ENCODE data around the gene COL4A2.

The COL4A2 gene

DNA sequence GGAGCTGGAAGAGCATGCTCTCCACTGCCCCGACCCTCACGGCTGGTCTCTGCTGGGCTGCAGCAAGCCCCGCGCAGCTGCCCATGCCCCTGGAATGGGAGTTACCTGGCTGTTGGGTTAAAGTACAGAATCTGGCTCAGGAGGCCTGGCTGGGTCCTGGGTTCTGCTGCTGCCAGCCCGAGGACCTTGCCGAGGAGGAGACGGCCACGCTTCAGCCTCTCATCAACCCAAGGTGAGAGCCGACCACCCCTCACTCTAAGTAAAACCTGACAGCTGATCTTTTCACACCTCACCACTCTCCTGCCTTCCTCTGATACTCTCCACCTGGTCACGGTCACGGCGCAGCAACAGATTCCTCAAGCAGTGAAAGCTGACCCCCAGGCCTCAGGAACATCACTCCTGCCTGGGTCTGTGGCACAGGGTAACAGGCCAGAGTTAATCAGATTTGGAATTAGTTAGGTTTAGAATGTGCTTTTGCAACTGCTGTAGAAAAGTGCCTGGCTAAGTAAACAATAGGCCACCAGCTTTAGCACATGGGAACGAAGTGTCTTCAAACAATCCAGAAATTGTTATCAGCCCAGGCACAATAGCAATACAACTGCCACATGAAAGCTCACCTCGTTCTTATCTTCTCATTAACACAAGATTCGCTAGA is 233.9 kb downstream of the COL4A2 start:
- Mint-ChIP-seq H3K27ac (no peak overlapping the region), H3K27me3 (no peaks in the 10 kb centered on the region)
- DNase-seq: no peak

GRCh38 chr13:110541526-110541920 is 234.4 kb downstream of the COL4A2 start:
- Mint-ChIP-seq H3K36me3 (ENCODE audit: low read depth) (no peaks in the 10 kb centered on the region), H3K9me3 (no peaks in the 10 kb centered on the region), H3K4me3 (no peak overlapping the region), H3K4me1 (ENCODE audit: low read depth) (peaks cover 3% of the 10 kb centered on the region), H3K27ac (no peak overlapping the region), H3K27me3 (no peaks in the 10 kb centered on the region)
- no peak for DNase-seq

More for the DNA sequence above, 233.9 kb downstream of the COL4A2 start:
- no peaks in the 10 kb centered on the region for H3K9me3 Mint-ChIP-seq
- H3K4me3 Mint-ChIP-seq: no peak overlapping the region
- H3K4me1 Mint-ChIP-seq (ENCODE audit: low read depth): peaks cover 7% of the 10 kb centered on the region
- H3K36me3 Mint-ChIP-seq (ENCODE audit: low read depth): no peaks in the 10 kb centered on the region

- Mint-ChIP-seq H3K27me3 (no peaks in the 10 kb centered on the region), H3K36me3 (ENCODE audit: low read depth) (no peaks in the 10 kb centered on the region), H3K9me3 (no peaks in the 10 kb centered on the region), H3K4me1 (ENCODE audit: low read depth) (peaks cover 3% of the 10 kb centered on the region), H3K27ac (no peak overlapping the region), H3K4me3 (no peak overlapping the region)
- no peak for DNase-seq
Observed at GRCh38 chr13:110542169-110542796, 235.2 kb downstream of the COL4A2 start.

DNA sequence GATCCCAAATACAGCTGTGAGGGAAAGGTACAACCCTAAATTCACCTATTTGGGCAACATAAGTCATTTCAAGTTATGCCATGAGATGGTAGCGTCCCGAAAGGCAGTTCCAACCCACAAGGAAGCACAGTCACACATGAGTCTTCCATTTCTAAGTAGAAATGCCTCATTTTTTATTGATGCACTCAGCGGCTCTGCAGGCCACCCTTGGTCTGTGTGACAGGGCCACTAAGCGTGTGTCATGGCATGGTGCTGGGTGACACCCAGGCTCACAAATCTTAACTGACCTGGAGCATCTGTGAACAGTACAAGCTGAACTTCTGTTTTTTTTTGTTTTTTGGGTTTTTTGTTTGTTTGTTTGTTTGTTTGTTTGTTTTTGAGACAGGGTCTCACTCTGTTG is 239.3 kb downstream of the COL4A2 start:
- H3K27me3 Mint-ChIP-seq: no peaks in the 10 kb centered on the region
- no peaks in the 10 kb centered on the region for H3K4me1 Mint-ChIP-seq (ENCODE audit: low read depth)
- H3K4me3 Mint-ChIP-seq: no peak overlapping the region
- no peaks in the 10 kb centered on the region for H3K9me3 Mint-ChIP-seq
- H3K36me3 Mint-ChIP-seq (ENCODE audit: low read depth): no peaks in the 10 kb centered on the region
- DNase-seq: no peak
- no peak overlapping the region for H3K27ac Mint-ChIP-seq

DNA sequence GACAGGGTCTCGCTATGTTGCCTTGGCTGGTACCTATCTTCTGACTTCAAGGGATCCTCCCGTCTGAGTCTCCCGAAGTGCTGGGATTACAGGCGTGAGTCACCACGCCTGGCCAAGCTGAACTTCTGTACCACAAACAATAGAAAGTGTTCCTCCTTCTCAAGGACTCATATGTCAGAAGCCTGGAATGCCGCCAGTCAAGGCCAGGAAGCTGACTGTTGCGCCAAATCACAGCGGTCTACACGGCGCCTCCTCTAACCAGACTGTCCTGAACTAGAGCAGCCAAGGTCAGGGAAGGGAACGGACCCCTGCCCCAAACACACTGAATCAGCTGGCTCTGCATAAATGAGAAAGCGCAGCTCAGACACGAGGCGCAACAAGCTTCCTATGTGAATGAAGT is 239.8 kb downstream of the COL4A2 start:
- Mint-ChIP-seq H3K36me3 (ENCODE audit: low read depth) (no peaks in the 10 kb centered on the region), H3K4me1 (ENCODE audit: low read depth) (no peaks in the 10 kb centered on the region), H3K9me3 (no peaks in the 10 kb centered on the region), H3K27me3 (no peaks in the 10 kb centered on the region), H3K27ac (no peak overlapping the region), H3K4me3 (no peak overlapping the region)
- no peak for DNase-seq

DNA sequence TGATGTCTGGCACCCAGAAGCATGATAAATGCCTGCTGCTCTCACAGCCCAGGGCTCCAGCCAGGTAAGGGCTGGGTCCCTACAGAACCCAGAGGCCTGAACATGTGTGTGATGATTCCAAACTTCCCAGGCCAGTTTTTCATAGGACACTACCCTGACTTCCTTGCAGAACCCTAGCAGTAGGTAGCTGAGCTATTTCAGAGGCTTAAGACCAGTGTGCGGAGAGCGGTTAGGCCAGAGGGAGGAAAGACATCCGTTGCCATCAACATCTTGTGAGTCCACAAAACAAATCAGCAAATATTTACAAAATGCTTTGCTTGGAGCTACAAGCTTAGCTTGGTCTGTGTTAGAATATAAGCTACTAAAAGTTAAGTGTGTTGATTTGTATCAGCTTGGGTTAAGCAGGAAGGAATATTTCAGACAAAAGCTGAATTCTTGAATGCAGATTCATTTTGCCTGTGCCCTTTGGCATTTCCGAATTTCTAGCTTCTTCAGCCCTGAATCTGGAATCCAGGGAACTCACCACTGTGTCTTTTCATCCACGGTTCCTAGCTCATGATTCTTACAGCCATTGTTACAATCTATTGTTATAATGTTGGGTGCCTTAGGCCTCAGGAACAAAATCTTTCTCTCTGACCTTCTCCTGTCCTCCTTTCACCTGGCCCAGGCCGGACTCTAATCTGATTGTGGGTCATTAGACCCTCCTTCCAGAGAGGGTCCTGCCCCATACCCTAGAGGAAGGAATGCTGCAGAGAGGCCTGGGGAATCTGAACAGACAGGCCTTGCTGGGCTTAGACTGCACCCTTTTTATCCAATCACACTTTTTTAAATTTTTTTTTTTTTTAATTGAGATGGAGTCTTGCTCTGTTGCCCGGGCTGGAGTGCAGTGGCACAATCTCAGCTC is 242.1 kb downstream of the COL4A2 start:
- no peak for DNase-seq
- Mint-ChIP-seq H3K9me3 (no peaks in the 10 kb centered on the region), H3K4me3 (no peak overlapping the region), H3K4me1 (ENCODE audit: low read depth) (no peaks in the 10 kb centered on the region), H3K27ac (no peak overlapping the region), H3K27me3 (no peaks in the 10 kb centered on the region), H3K36me3 (ENCODE audit: low read depth) (no peaks in the 10 kb centered on the region)

DNA sequence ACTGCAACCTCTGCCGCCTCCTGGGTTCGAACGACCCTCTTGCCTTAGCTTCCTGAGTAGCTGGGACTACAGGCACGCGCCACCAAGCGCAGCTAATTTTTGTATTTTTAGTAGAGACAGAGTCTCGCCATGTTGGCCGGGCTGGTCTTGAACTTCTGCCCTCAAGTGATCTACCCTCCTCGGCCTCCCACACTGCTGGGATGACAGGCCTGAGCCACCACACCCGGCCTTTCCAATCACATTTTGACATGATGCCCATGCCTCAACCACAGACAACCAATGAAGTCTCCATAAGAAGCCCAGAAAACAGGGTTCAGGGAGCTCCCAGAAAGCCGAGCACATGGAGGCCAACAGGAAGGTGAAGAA is 242.7 kb downstream of the COL4A2 start:
- no peaks in the 10 kb centered on the region for H3K27me3 Mint-ChIP-seq
- DNase-seq: no peak
- no peaks in the 10 kb centered on the region for H3K36me3 Mint-ChIP-seq (ENCODE audit: low read depth)
- no peaks in the 10 kb centered on the region for H3K4me1 Mint-ChIP-seq (ENCODE audit: low read depth)
- H3K4me3 Mint-ChIP-seq: no peak overlapping the region
- H3K9me3 Mint-ChIP-seq: no peaks in the 10 kb centered on the region
- H3K27ac Mint-ChIP-seq: no peak overlapping the region

DNA sequence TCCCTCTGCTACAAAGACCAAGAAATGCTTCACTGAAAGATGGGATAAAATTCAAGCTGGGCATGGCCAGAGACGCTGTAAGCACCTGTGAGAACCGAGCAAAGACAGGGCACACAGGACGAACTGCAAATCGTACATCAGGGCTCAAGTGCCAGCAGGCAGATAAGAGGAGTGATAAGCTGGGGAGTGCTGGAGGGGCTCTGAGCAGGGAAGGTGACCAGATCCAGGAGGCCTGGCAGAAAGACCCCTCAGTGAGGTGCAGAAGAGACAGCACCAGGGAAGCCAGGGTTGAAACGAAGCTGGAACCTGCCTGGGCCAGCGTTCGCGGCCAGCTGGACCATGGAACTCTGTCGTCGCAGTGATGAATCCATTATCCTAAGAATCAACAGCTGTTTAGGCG is 244.2 kb downstream of the COL4A2 start:
- DNase-seq: no peak
- Mint-ChIP-seq H3K36me3 (ENCODE audit: low read depth) (no peaks in the 10 kb centered on the region), H3K27ac (no peak overlapping the region), H3K27me3 (no peaks in the 10 kb centered on the region), H3K4me1 (ENCODE audit: low read depth) (no peaks in the 10 kb centered on the region), H3K9me3 (no peaks in the 10 kb centered on the region), H3K4me3 (no peak overlapping the region)

GRCh38 chr13:110552767-110553166 is 245.7 kb downstream of the COL4A2 start:
- Mint-ChIP-seq H3K4me1 (ENCODE audit: low read depth) (no peaks in the 10 kb centered on the region), H3K36me3 (ENCODE audit: low read depth) (no peaks in the 10 kb centered on the region), H3K27me3 (no peaks in the 10 kb centered on the region), H3K27ac (no peak overlapping the region), H3K9me3 (no peaks in the 10 kb centered on the region), H3K4me3 (no peak overlapping the region)
- DNase-seq: no peak

GRCh38 chr13:110553417-110553816 is 246.3 kb downstream of the COL4A2 start:
- Mint-ChIP-seq H3K36me3 (ENCODE audit: low read depth) (no peaks in the 10 kb centered on the region), H3K4me3 (no peak overlapping the region), H3K4me1 (ENCODE audit: low read depth) (no peaks in the 10 kb centered on the region), H3K27ac (no peak overlapping the region), H3K27me3 (no peaks in the 10 kb centered on the region), H3K9me3 (no peaks in the 10 kb centered on the region)
- DNase-seq: no peak

- H3K4me3 Mint-ChIP-seq: no peak overlapping the region
- no peak for DNase-seq
- no peaks in the 10 kb centered on the region for H3K4me1 Mint-ChIP-seq (ENCODE audit: low read depth)
- no peaks in the 10 kb centered on the region for H3K27me3 Mint-ChIP-seq
- no peak overlapping the region for H3K27ac Mint-ChIP-seq
- no peaks in the 10 kb centered on the region for H3K9me3 Mint-ChIP-seq
- no peaks in the 10 kb centered on the region for H3K36me3 Mint-ChIP-seq (ENCODE audit: low read depth)
Observed at GRCh38 chr13:110554227-110554836, 247.2 kb downstream of the COL4A2 start.

- Mint-ChIP-seq H3K9me3 (no peaks in the 10 kb centered on the region), H3K27me3 (peaks cover 1% of the 10 kb centered on the region), H3K36me3 (ENCODE audit: low read depth) (no peaks in the 10 kb centered on the region), H3K27ac (no peak overlapping the region), H3K4me3 (no peak overlapping the region), H3K4me1 (ENCODE audit: low read depth) (peaks cover under 1% of the 10 kb centered on the region)
- DNase-seq: no peak
Observed at GRCh38 chr13:110554946-110555345, 247.9 kb downstream of the COL4A2 start.

- Mint-ChIP-seq H3K4me1 (ENCODE audit: low read depth) (peaks cover 7% of the 10 kb centered on the region), H3K27ac (no peak overlapping the region), H3K27me3 (peaks cover 9% of the 10 kb centered on the region), H3K36me3 (ENCODE audit: low read depth) (no peaks in the 10 kb centered on the region), H3K9me3 (no peaks in the 10 kb centered on the region), H3K4me3 (no peak overlapping the region)
- no peak for DNase-seq
Observed at GRCh38 chr13:110555601-110556223, 248.6 kb downstream of the COL4A2 start.

- no peak for DNase-seq
- Mint-ChIP-seq H3K4me3 (no peak overlapping the region), H3K4me1 (ENCODE audit: low read depth) (peaks cover 10% of the 10 kb centered on the region), H3K27me3 (peaks cover 11% of the 10 kb centered on the region), H3K9me3 (no peaks in the 10 kb centered on the region), H3K36me3 (ENCODE audit: low read depth) (no peaks in the 10 kb centered on the region), H3K27ac (no peak overlapping the region)
Observed at GRCh38 chr13:110556224-110556606, 249.1 kb downstream of the COL4A2 start.
